B cell (primary cell): ENCODE measurements around the gene TMEM120A. TPM values are rescaled to one million over a fixed set of nuclear protein-coding genes. Genes with fewer than 3 reads are reported as not detected.

Experiments
- ATAC-seq: fragments of 200-7000 bp; cut with Tn5 transposase; one replicate; pipeline ENCODE4 v1.10.0; 2021; ENCODE audit warnings: low read depth, mild to moderate bottlenecking, moderate number of reproducible peaks, moderate library complexity
- CTCF ChIA-PET: fragments of 350-600 bp; sonication (Branson Sonifier 250); formaldehyde crosslinking; loops from one replicate; lab custom pipeline; 2021; ENCODE audit warnings: antibody characterized with exemption, inconsistent platforms; lab: Charles Lee
- POLR2A ChIA-PET: fragments of 350-600 bp; sonication (Branson Sonifier 250); formaldehyde crosslinking; loops from one replicate; lab custom pipeline; 2021; ENCODE audit warnings: antibody characterized with exemption; lab: Charles Lee
- DNase-seq: peaks from one replicate; pipeline ENCODE4 v3.0.0; 2013
- H2AFZ ChIP-seq: 2 replicates; pipeline ENCODE4 v1.6.1; 2012; ENCODE audit warnings: mild to moderate bottlenecking, low read depth, low read length; ENCODE audit not compliant: insufficient read depth, poor library complexity, severe bottlenecking
- H3K27ac ChIP-seq, 2 donors: 1 replicate in 1 of 2; 2 replicates in 1 of 2; pipeline ENCODE4 v1.5.1; 2012 to 2013; ENCODE audit warnings: low read length in 2 of 2, mild to moderate bottlenecking in 2 of 2, moderate library complexity in 1 of 2
- H3K27me3 ChIP-seq, 4 experiments: fragments of 200-600 bp in 1 of 4; sonication (generic) in 1 of 4; replicated peaks in 1 of 4; 1 replicate in 2 of 4; 2 replicates in 2 of 4; pipeline versions ENCODE4 v1.6.1 to v1.7.0; 2013 to 2016; ENCODE audit warnings: low read length in 3 of 4, mild to moderate bottlenecking in 2 of 4, mixed read lengths in 1 of 4, moderate library complexity in 1 of 4; ENCODE audit not compliant: insufficient read depth in 4 of 4, control insufficient read depth in 3 of 4; ENCODE audit errors: control extremely low read depth in 1 of 4
- H3K36me3 ChIP-seq, 2 experiments: replicated peaks in 1 of 2; 1 replicate in 1 of 2; 2 replicates in 1 of 2; pipeline versions ENCODE4 v1.6.1 to v1.7.1; 2013; ENCODE audit warnings: low read length in 1 of 2; ENCODE audit not compliant: insufficient read depth in 2 of 2, control insufficient read depth in 1 of 2; ENCODE audit errors: control extremely low read depth in 1 of 2, extremely low read depth in 1 of 2
- H3K4me1 ChIP-seq, 2 donors: fragments of 200-600 bp in 1 of 2; sonication (generic) in 1 of 2; 1 replicate in 1 of 2; 2 replicates in 1 of 2; pipeline versions ENCODE4 v1.5.1 to v1.6.1; 2013 to 2017; ENCODE audit warnings: low read length in 2 of 2; ENCODE audit not compliant: control insufficient read depth in 2 of 2, insufficient read depth in 2 of 2
- H3K4me2 ChIP-seq: replicated peaks from 2 replicates; pipeline ENCODE3; 2012; ENCODE audit warnings: mild to moderate bottlenecking, low read depth, low read length; ENCODE audit not compliant: poor library complexity, severe bottlenecking
- H3K4me3 ChIP-seq, 5 experiments: fragments of 200-600 bp in 1 of 5; sonication (generic) in 1 of 5; 1 replicate in 3 of 5; 2 replicates in 2 of 5; pipeline versions ENCODE4 v1.5.1 to v1.7.0; 2011 to 2016; ENCODE audit warnings: low read length in 4 of 5, mild to moderate bottlenecking in 4 of 5, low read depth in 2 of 5, control low read depth in 1 of 5, moderate library complexity in 1 of 5; ENCODE audit not compliant: insufficient read depth in 1 of 5; ENCODE audit errors: control extremely low read depth in 1 of 5, extremely low read depth in 1 of 5
- H3K79me2 ChIP-seq: fragments of 200-600 bp; sonication (generic); one replicate; pipeline ENCODE4 v1.6.0; 2016; ENCODE audit warnings: low read length; ENCODE audit not compliant: control insufficient read depth, insufficient read depth
- H3K9ac ChIP-seq: fragments of 200-600 bp; sonication (generic); 2 replicates; pipeline ENCODE4 v1.6.1; 2017; ENCODE audit warnings: mild to moderate bottlenecking, low read length, moderate library complexity
- H3K9me3 ChIP-seq, 3 donors: one replicate each; pipeline versions ENCODE4 v1.6.1 to v1.7.1; 2013; ENCODE audit warnings: low read length in 2 of 3; ENCODE audit not compliant: control insufficient read depth in 2 of 3, insufficient read depth in 1 of 3; ENCODE audit errors: control extremely low read depth in 1 of 3
- H4K20me1 ChIP-seq: 2 replicates; pipeline ENCODE4 v1.6.0; 2012; ENCODE audit warnings: mild to moderate bottlenecking, low read length; ENCODE audit not compliant: insufficient read depth, control insufficient read depth, poor library complexity, severe bottlenecking
- H3K27ac Mint-ChIP-seq: one replicate; pipeline ENCODE4 v1.8.0; 2021; ENCODE audit warnings: mixed read lengths
- H3K27me3 Mint-ChIP-seq: one replicate; pipeline ENCODE4 v1.8.0; 2021; ENCODE audit warnings: mixed read lengths
- H3K4me1 Mint-ChIP-seq: one replicate; pipeline ENCODE4 v1.8.0; 2021; ENCODE audit warnings: mixed read lengths
- H3K4me3 Mint-ChIP-seq: one replicate; pipeline ENCODE4 v1.8.0; 2021; ENCODE audit warnings: mixed read lengths
- H3K9me3 Mint-ChIP-seq: one replicate; pipeline ENCODE4 v1.8.0; 2022; ENCODE audit warnings: mixed read lengths; ENCODE audit not compliant: insufficient read depth
- CTCF ChIP-seq: fragments of 200-600 bp; IDR thresholded peaks from one replicate; pipeline ENCODE4 v1.8.0; 2022; ENCODE audit warnings: antibody characterized with exemption, mild to moderate bottlenecking
- EZH2 ChIP-seq: IDR thresholded peaks from 2 replicates; pipeline ENCODE4 v1.6.1; 2012; ENCODE audit warnings: borderline replicate concordance, low read depth, mild to moderate bottlenecking, moderate library complexity, low read length; ENCODE audit not compliant: insufficient read depth, poor library complexity, severe bottlenecking
- WGBS: methylation state at CpG from one replicate; pipeline ENCODE4 v1.1.5; 2013; ENCODE audit warnings: missing lambda C conversion rate; ENCODE audit not compliant: insufficient coverage; 5-methylcytosine and 5-hydroxymethylcytosine counted together
- intact Hi-C: fragments of 100-400 bp; cut with micrococcal nuclease; formaldehyde crosslinking; loops from one replicate; pipeline ENCODE4 v1.10.0; 2022
- polyA plus RNA-seq: library from polyadenylated mRNA; depleted of rRNA; stranded (reverse); fragments of >200 nt; gene quantifications from 2 replicates; pipeline ENCODE4 v1.2.3, GENCODE V29; 2012
- total RNA-seq, 2 donors: library from RNA; stranded (reverse); fragments of 120-200 nt in 1 of 2; gene quantifications; 1 replicate in 1 of 2; 2 replicates in 1 of 2; pipeline versions ENCODE4 v1.2.3 to v1.2.4, GENCODE V29; 2013 to 2022

TMEM120A gene
- total and polyA plus RNA-seq, 2 donors (not counting 1 experiment from before 2014, with no cell fraction given) = 39.0 to 49.3 TPM

- H3K9me3 Mint-ChIP-seq = no peaks in the 10 kb centered on the region
- H3K4me1 Mint-ChIP-seq = no peaks in the 10 kb centered on the region
- CTCF ChIA-PET = interaction anchor here (0.7 kb wide), 1 partner anchor 216 kb away, joined by 3 read pairs; no protein-coding TSS in a partner anchor
- no peak for TF ChIP-seq CTCF
- no peak for TF ChIP-seq EZH2
- ATAC-seq = no peak
- DNase-seq = no peak
- H3K27ac Mint-ChIP-seq = no peak overlapping the region
- Histone ChIP-seq H3K9me3 (no peaks in the 10 kb centered on the region), H4K20me1 (peaks cover 20% of the 10 kb centered on the region), H3K27me3 (no peaks in the 10 kb centered on the region), H3K4me3 (no peak overlapping the region), H3K27ac (no peak overlapping the region), H3K36me3 (no peaks in the 10 kb centered on the region), H2AFZ (no peak overlapping the region), H3K4me1 (no peaks in the 10 kb centered on the region), H3K4me2 (no peak overlapping the region), H3K9ac (no peak overlapping the region), H3K79me2 (peaks cover 50% of the 10 kb centered on the region)
- H3K4me3 Mint-ChIP-seq = no peak overlapping the region
- POLR2A ChIA-PET = no interaction called here
- H3K27me3 Mint-ChIP-seq = no peaks in the 10 kb centered on the region
- 100% methylated on average over 3 of the region's 6 CpGs for WGBS
- intact Hi-C loops = no loop called here
These were observed 50.5 kb downstream of the TMEM120A start for GRCh38 chr7:75943864-75944263.

GRCh38 chr7:75938921-75939320, 55.5 kb downstream of the TMEM120A start:
- H3K27me3 ChIP-seq = no peaks in the 10 kb centered on the region
- H4K20me1 ChIP-seq = peaks cover under 1% of the 10 kb centered on the region
- Mint-ChIP-seq H3K9me3 (no peaks in the 10 kb centered on the region), H3K27me3 (no peaks in the 10 kb centered on the region), H3K27ac (no peak overlapping the region), H3K4me1 (peaks cover 3% of the 10 kb centered on the region), H3K4me3 (no peak overlapping the region)
- TF ChIP-seq CTCF (no peak), EZH2 (no peak)
- H3K9ac ChIP-seq = no peak overlapping the region
- H3K79me2 ChIP-seq = peaks cover 59% of the 10 kb centered on the region
- WGBS = 96% methylated on average over 6 of the region's 6 CpGs
- no peak overlapping the region for H3K27ac ChIP-seq
- no peak overlapping the region for H2AFZ ChIP-seq
- no peaks in the 10 kb centered on the region for H3K36me3 ChIP-seq
- ATAC-seq (no peak), DNase-seq (no peak)
- no peaks in the 10 kb centered on the region for H3K4me1 ChIP-seq
- peaks cover 0 to 9% (median 0%) of the 10 kb centered on the region in 3 donors for H3K9me3 ChIP-seq
- intact Hi-C loops = no loop called here
- H3K4me2 ChIP-seq = no peak overlapping the region
- CTCF ChIA-PET = no interaction called here
- POLR2A ChIA-PET = no interaction called here
- H3K4me3 ChIP-seq = no peak overlapping the region
